ENCODE measurements around the gene OR52E5.

The OR52E5 gene

GRCh38 chr11:5941951-5942350 is 48.9 kb downstream of the OR52E5 start, which contains the start of gene OR56A3:
TSS of gene OR56A3 (plus strand) at chr11:5942251. CDS start at chr11:5947347, 5,096 bp downstream.
- TF ChIP-seq FOXP2 (optimal IDR thresholded peaks at IDR 0.05; ENCODE audit: borderline replicate concordance, extremely low read depth, extremely low read length, insufficient read depth) (no peak), TAF1 (IDR thresholded peaks at IDR 0.05; ENCODE audit: borderline replicate concordance, insufficient read depth, low read length) (no peak), SIN3A (IDR thresholded peaks at IDR 0.05; ENCODE audit: borderline replicate concordance, insufficient read depth, low read length) (no peak), POLR2AphosphoS5 (IDR thresholded peaks at IDR 0.05; ENCODE audit: low read depth, low read length) (no peak)
- TF ChIP-seq, protein P1, sequence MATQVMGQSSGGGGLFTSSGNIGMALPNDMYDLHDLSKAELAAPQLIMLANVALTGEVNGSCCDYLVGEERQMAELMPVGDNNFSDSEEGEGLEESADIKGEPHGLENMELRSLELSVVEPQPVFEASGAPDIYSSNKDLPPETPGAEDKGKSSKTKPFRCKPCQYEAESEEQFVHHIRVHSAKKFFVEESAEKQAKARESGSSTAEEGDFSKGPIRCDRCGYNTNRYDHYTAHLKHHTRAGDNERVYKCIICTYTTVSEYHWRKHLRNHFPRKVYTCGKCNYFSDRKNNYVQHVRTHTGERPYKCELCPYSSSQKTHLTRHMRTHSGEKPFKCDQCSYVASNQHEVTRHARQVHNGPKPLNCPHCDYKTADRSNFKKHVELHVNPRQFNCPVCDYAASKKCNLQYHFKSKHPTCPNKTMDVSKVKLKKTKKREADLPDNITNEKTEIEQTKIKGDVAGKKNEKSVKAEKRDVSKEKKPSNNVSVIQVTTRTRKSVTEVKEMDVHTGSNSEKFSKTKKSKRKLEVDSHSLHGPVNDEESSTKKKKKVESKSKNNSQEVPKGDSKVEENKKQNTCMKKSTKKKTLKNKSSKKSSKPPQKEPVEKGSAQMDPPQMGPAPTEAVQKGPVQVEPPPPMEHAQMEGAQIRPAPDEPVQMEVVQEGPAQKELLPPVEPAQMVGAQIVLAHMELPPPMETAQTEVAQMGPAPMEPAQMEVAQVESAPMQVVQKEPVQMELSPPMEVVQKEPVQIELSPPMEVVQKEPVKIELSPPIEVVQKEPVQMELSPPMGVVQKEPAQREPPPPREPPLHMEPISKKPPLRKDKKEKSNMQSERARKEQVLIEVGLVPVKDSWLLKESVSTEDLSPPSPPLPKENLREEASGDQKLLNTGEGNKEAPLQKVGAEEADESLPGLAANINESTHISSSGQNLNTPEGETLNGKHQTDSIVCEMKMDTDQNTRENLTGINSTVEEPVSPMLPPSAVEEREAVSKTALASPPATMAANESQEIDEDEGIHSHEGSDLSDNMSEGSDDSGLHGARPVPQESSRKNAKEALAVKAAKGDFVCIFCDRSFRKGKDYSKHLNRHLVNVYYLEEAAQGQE (IDR thresholded peaks at IDR 0.05; ENCODE audit: insufficient read depth in 1 of 2, low read depth in 2 of 2, low read length in 2 of 2), result no peak
